Uterus (tissue), 2 donors: ENCODE measurements around the gene APOBEC3G.

Experiments
- POLR2A ChIP-seq, 2 donors: fragments of 450-650 bp; IDR thresholded peaks; one replicate each; pipeline ENCODE4 v1.6.1; 2016; ENCODE audit warnings: antibody characterized with exemption in 2 of 2, mild to moderate bottlenecking in 1 of 2, moderate library complexity in 1 of 2
- TF ChIP-seq, protein P1 (sequence below), 4 experiments: fragments of 200-600 bp in 2 of 4; fragments of 450-650 bp in 2 of 4; sonication (generic) in 2 of 4; IDR thresholded peaks; one replicate each; pipeline ENCODE4 v1.5.1; 2016 to 2019; ENCODE audit warnings: antibody characterized with exemption in 4 of 4, mild to moderate bottlenecking in 2 of 4, moderate library complexity in 1 of 4

DNA sequence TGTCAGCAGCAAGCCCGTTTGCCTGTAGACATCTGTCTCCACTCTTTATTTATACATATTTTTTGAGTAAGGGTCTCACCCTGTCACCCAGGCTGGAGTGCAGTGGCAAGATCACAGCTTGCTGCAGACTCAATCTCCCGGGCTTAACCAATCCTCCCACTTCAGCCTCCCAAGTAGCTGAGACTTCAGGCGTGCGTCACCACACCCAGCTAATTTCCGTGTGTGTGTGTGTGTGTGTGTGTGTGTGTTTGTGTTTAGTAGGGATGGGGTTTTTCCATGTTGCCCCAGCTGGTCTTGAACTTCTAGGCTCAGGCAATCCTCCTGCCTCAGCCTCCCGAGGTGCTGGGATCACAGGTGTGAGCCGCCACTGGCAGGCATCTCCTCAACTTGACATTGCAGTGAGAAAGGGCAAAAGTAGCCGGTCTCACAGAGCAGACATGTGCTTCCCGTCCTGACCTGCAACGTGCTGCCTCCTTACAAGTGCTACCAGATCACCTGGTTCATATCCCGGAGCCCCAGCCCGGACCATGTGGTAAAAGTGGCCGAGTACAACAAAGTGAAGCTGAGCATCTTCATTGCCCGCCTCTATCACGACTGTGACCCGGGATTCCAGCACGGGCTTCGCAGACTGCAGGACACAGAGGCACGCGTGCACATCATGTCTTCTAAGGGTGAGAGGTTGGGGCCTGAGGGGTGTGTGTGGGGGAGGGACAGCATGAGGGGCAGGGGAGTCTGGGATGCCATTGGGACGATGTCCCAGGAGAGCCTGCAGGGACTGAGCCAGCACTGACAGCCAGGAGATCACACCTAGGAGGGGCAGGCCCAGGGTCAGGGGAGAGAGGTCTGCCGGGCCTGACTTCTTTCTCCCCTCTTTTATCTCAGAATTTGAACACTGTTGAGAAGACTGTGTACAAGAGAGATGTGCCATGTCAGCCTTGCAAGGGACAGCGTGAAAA, 14.3 kb downstream of the APOBEC3G start:
- TF ChIP-seq POLR2A (IDR thresholded peaks at IDR 0.05) = no peak
- TF ChIP-seq, protein P1, sequence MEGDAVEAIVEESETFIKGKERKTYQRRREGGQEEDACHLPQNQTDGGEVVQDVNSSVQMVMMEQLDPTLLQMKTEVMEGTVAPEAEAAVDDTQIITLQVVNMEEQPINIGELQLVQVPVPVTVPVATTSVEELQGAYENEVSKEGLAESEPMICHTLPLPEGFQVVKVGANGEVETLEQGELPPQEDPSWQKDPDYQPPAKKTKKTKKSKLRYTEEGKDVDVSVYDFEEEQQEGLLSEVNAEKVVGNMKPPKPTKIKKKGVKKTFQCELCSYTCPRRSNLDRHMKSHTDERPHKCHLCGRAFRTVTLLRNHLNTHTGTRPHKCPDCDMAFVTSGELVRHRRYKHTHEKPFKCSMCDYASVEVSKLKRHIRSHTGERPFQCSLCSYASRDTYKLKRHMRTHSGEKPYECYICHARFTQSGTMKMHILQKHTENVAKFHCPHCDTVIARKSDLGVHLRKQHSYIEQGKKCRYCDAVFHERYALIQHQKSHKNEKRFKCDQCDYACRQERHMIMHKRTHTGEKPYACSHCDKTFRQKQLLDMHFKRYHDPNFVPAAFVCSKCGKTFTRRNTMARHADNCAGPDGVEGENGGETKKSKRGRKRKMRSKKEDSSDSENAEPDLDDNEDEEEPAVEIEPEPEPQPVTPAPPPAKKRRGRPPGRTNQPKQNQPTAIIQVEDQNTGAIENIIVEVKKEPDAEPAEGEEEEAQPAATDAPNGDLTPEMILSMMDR (IDR thresholded peaks at IDR 0.05) = no peak
